Measurements from ENCODE around the gene MMP1.

DNA sequence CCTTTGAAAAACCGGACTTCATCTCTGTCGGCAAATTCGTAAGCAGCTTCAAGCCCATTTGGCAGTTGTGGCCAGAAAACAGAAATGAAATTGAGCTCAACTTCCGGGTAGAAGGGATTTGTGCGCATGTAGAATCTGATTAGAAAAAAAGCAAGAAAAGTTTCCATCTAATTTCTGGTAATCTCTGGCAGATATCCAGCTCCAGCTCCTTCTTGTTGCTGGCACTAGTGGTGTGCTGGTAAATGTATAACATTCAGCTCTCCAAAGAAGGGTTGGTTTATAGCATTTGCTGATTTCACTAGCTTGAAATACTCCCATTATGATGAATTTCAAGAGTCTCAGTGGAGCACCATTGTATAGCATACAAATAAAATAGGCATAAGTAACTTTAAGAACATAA lies 5.4 kb downstream of the MMP1 start:
- no peak for TF ChIP-seq EP300 (IDR thresholded peaks at IDR 0.05; ENCODE audit: borderline replicate concordance)
- no peak for TF ChIP-seq TAF1 (IDR thresholded peaks at IDR 0.05; ENCODE audit: low read depth)
- no peak for TF ChIP-seq NFIC (IDR thresholded peaks at IDR 0.05)
- TF ChIP-seq, protein P1, sequence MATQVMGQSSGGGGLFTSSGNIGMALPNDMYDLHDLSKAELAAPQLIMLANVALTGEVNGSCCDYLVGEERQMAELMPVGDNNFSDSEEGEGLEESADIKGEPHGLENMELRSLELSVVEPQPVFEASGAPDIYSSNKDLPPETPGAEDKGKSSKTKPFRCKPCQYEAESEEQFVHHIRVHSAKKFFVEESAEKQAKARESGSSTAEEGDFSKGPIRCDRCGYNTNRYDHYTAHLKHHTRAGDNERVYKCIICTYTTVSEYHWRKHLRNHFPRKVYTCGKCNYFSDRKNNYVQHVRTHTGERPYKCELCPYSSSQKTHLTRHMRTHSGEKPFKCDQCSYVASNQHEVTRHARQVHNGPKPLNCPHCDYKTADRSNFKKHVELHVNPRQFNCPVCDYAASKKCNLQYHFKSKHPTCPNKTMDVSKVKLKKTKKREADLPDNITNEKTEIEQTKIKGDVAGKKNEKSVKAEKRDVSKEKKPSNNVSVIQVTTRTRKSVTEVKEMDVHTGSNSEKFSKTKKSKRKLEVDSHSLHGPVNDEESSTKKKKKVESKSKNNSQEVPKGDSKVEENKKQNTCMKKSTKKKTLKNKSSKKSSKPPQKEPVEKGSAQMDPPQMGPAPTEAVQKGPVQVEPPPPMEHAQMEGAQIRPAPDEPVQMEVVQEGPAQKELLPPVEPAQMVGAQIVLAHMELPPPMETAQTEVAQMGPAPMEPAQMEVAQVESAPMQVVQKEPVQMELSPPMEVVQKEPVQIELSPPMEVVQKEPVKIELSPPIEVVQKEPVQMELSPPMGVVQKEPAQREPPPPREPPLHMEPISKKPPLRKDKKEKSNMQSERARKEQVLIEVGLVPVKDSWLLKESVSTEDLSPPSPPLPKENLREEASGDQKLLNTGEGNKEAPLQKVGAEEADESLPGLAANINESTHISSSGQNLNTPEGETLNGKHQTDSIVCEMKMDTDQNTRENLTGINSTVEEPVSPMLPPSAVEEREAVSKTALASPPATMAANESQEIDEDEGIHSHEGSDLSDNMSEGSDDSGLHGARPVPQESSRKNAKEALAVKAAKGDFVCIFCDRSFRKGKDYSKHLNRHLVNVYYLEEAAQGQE (IDR thresholded peaks at IDR 0.05; ENCODE audit: low read depth) = no peak
- TF ChIP-seq EGR1 (IDR thresholded peaks at IDR 0.05) = no peak
- TF ChIP-seq YY1 (IDR thresholded peaks at IDR 0.05; ENCODE audit: low read depth) = no peak
- TF ChIP-seq CEBPB (IDR thresholded peaks at IDR 0.05) = no peak
- no peak for TF ChIP-seq TEAD4 (IDR thresholded peaks at IDR 0.05)
